Upper lobe of left lung (tissue), 4 donors: ENCODE data around the gene PFKFB4.

ENCODE experiments used
- EP300 ChIP-seq, 4 donors: sonication (generic); formaldehyde crosslinking; IDR thresholded peaks; one replicate each; pipeline ENCODE4 v1.5.1; 2017; ENCODE audit warnings: antibody characterized with exemption in 4 of 4, control low read depth in 2 of 4
- POLR2A ChIP-seq, 4 donors: fragments of 450-650 bp; IDR thresholded peaks; one replicate each; pipeline ENCODE4 v1.5.1; 2016 to 2017; ENCODE audit warnings: antibody characterized with exemption in 4 of 4, mild to moderate bottlenecking in 2 of 4
- TF ChIP-seq, protein P1 (sequence below), 6 experiments: fragments of 450-650 bp in 4 of 6; fragments of 200-600 bp in 2 of 6; sonication (generic) in 2 of 6; IDR thresholded peaks; one replicate each; pipeline ENCODE4 v1.5.1; 2016 to 2019; ENCODE audit warnings: antibody characterized with exemption in 6 of 6

DNA sequence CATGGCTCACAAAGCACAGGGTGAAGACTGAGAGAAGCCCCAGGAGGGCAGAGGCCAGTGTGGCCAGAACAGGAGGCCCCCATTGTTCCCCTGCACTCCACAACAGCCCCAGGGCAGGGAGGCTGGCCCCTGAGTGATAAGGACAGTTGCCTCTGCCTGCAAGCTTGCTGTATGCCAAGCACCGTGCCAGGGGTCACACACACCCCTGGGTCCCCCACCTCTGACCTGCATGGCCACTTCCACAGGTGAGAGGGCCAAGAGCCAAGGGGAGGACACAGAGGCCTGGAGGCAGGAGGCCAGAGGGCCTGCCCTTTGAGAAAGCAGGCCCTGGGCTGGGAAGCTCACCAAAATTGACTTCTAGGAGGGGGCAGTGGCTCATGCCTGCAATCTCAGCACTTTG lies 86.3 kb downstream of the PFKFB4 start:
- TF ChIP-seq, protein P1, sequence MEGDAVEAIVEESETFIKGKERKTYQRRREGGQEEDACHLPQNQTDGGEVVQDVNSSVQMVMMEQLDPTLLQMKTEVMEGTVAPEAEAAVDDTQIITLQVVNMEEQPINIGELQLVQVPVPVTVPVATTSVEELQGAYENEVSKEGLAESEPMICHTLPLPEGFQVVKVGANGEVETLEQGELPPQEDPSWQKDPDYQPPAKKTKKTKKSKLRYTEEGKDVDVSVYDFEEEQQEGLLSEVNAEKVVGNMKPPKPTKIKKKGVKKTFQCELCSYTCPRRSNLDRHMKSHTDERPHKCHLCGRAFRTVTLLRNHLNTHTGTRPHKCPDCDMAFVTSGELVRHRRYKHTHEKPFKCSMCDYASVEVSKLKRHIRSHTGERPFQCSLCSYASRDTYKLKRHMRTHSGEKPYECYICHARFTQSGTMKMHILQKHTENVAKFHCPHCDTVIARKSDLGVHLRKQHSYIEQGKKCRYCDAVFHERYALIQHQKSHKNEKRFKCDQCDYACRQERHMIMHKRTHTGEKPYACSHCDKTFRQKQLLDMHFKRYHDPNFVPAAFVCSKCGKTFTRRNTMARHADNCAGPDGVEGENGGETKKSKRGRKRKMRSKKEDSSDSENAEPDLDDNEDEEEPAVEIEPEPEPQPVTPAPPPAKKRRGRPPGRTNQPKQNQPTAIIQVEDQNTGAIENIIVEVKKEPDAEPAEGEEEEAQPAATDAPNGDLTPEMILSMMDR (IDR thresholded peaks at IDR 0.05), result no peak
- TF ChIP-seq EP300 (IDR thresholded peaks at IDR 0.05) (no peak), POLR2A (IDR thresholded peaks at IDR 0.05) (no peak)
